GM23338 (cell line): ENCODE results near the gene DHX40. TPM values are rescaled to one million over a fixed set of nuclear protein-coding genes. Genes with fewer than 3 reads are reported as not detected.

Experiments used
- ATAC-seq: fragments of 200-7000 bp; cut with Tn5 transposase; 3 replicates; pipeline ENCODE4 v1.9.1; 2020
- DNase-seq: peaks from one replicate; pipeline ENCODE4 v3.0.0-alpha.2; 2015; ENCODE audit warnings: low spot score
- H2AFZ ChIP-seq: fragments of 200-600 bp; sonication (generic); 2 replicates; pipeline ENCODE4 v1.8.0; 2016; ENCODE audit warnings: antibody characterized with exemption, mild to moderate bottlenecking, moderate library complexity
- H3F3A ChIP-seq: fragments of 200-600 bp; sonication (generic); replicated peaks from 2 replicates; pipeline ENCODE4 v1.8.0; 2017; ENCODE audit warnings: antibody characterized with exemption, mixed run types, low read depth
- H3K27ac ChIP-seq: fragments of 200-600 bp; sonication (generic); 2 replicates; pipeline ENCODE4 v1.6.1; 2016; ENCODE audit warnings: low read depth
- H3K27me3 ChIP-seq: fragments of 200-600 bp; sonication (generic); 2 replicates; pipeline ENCODE4 v1.8.0; 2016; ENCODE audit warnings: mild to moderate bottlenecking, mixed run types, moderate library complexity; ENCODE audit not compliant: insufficient read depth
- H3K36me3 ChIP-seq: fragments of 200-600 bp; sonication (generic); 2 replicates; pipeline ENCODE4 v1.8.0; 2016; ENCODE audit warnings: mild to moderate bottlenecking; ENCODE audit not compliant: insufficient read depth
- H3K4me1 ChIP-seq: fragments of 200-600 bp; sonication (generic); 2 replicates; pipeline ENCODE4 v1.8.0; 2016; ENCODE audit warnings: mild to moderate bottlenecking, moderate library complexity; ENCODE audit not compliant: insufficient read depth
- H3K4me2 ChIP-seq: fragments of 200-600 bp; sonication (generic); 2 replicates; pipeline ENCODE4 v1.7.1; 2017; ENCODE audit warnings: mixed run types
- H3K4me3 ChIP-seq: fragments of 200-600 bp; sonication (generic); 2 replicates; pipeline ENCODE4 v1.6.1; 2016; ENCODE audit warnings: mixed run types
- H3K79me2 ChIP-seq: fragments of 200-600 bp; sonication (generic); replicated peaks from 2 replicates; pipeline ENCODE4 v1.8.0; 2017; ENCODE audit warnings: mild to moderate bottlenecking; ENCODE audit not compliant: insufficient read depth
- H3K9me2 ChIP-seq: fragments of 200-600 bp; sonication (generic); 2 replicates; pipeline ENCODE4 v1.8.0; 2017; ENCODE audit not compliant: insufficient read depth
- H4K20me1 ChIP-seq: fragments of 200-600 bp; sonication (generic); replicated peaks from 2 replicates; pipeline ENCODE4 v1.8.0; 2017; ENCODE audit warnings: mild to moderate bottlenecking; ENCODE audit not compliant: insufficient read depth
- H3K27ac Mint-ChIP-seq: 2 replicates; pipeline ENCODE4 v1.8.0; 2020; ENCODE audit warnings: inconsistent platforms, mild to moderate bottlenecking, moderate library complexity, mixed read lengths
- H3K27me3 Mint-ChIP-seq: 3 replicates; pipeline ENCODE4 v1.8.0; 2022; ENCODE audit warnings: low read depth, mild to moderate bottlenecking, moderate library complexity, mixed read lengths, inconsistent platforms; ENCODE audit not compliant: insufficient read depth, poor library complexity
- H3K36me3 Mint-ChIP-seq: 3 replicates; pipeline ENCODE4 v1.8.0; 2021; ENCODE audit warnings: low read depth, mild to moderate bottlenecking, inconsistent platforms, moderate library complexity, mixed read lengths
- H3K4me1 Mint-ChIP-seq: 3 replicates; pipeline ENCODE4 v1.8.0; 2020; ENCODE audit warnings: mild to moderate bottlenecking, inconsistent platforms, mixed read lengths
- H3K4me3 Mint-ChIP-seq: 3 replicates; pipeline ENCODE4 v1.8.0; 2021; ENCODE audit warnings: moderate library complexity, mild to moderate bottlenecking, inconsistent platforms, mixed read lengths
- H3K9me3 Mint-ChIP-seq: 3 replicates; pipeline ENCODE4 v1.8.0; 2020; ENCODE audit warnings: moderate library complexity, mild to moderate bottlenecking, inconsistent platforms, mixed read lengths
- CREB1 ChIP-seq: fragments of 250-450 bp; sonication (Bioruptor Pico); IDR thresholded peaks from 2 replicates; pipeline ENCODE4 v1.5.0; 2020; ENCODE audit warnings: low read depth, mild to moderate bottlenecking, moderate library complexity
- EZH2 ChIP-seq: fragments of 200-600 bp; sonication (generic); IDR thresholded peaks from one replicate; pipeline ENCODE4 v1.8.0; 2017; ENCODE audit warnings: antibody characterized with exemption, mild to moderate bottlenecking, low read depth; ENCODE audit not compliant: unreplicated experiment
- EZH2phosphoT487 ChIP-seq: fragments of 200-600 bp; sonication (generic); IDR thresholded peaks from one replicate; pipeline ENCODE4 v1.8.1; 2018; ENCODE audit warnings: antibody characterized with exemption; ENCODE audit not compliant: unreplicated experiment
- JUNB ChIP-seq: IDR thresholded peaks from one replicate; pipeline ENCODE4 v1.6.1; 2016; ENCODE audit warnings: antibody characterized with exemption; ENCODE audit not compliant: unreplicated experiment
- NANOG ChIP-seq: IDR thresholded peaks from 2 replicates; pipeline ENCODE4 v1.6.1; 2016; ENCODE audit warnings: antibody characterized with exemption, borderline replicate concordance
- POLR2AphosphoS5 ChIP-seq: IDR thresholded peaks from 2 replicates; pipeline ENCODE4 v1.6.1; 2016; ENCODE audit warnings: antibody characterized with exemption, low read depth
- STAT1 ChIP-seq: IDR thresholded peaks from one replicate; pipeline ENCODE4 v1.6.1; 2016; ENCODE audit warnings: antibody characterized with exemption; ENCODE audit not compliant: unreplicated experiment
- ZNF114 ChIP-seq: fragments of 250-450 bp; sonication (Bioruptor Pico); IDR thresholded peaks from 2 replicates; pipeline ENCODE4 v1.5.0; 2020; ENCODE audit warnings: mild to moderate bottlenecking, moderate library complexity
- ZNF331 ChIP-seq: fragments of 250-450 bp; sonication (Bioruptor Pico); IDR thresholded peaks from 2 replicates; pipeline ENCODE4 v1.5.0; 2020; ENCODE audit warnings: low read depth, mild to moderate bottlenecking, moderate library complexity
- polyA plus RNA-seq: library from polyadenylated mRNA; unstranded; fragments of >200 nt; fragmentation: Nextera tagmentation; extraction: Ambion mirVana; gene quantifications from 2 replicates; pipeline ENCODE4 v1.2.1, GENCODE V29; 2016
- total RNA-seq: library from RNA; depleted of rRNA; stranded (reverse); fragments of >200 nt; shearing (Covaris generic); gene quantifications from 2 replicates; pipeline ENCODE4 v1.2.3, GENCODE V29; 2014
- TF ChIP-seq, protein P1 (sequence below), 2 experiments: fragments of 200-600 bp in 1 of 2; sonication (generic) in 1 of 2; conservative IDR thresholded peaks; 2 replicates each; pipeline versions ENCODE4 v1.5.1 to v1.6.1; 2016 to 2017; ENCODE audit warnings: antibody characterized with exemption in 2 of 2, low read depth in 2 of 2, mild to moderate bottlenecking in 2 of 2, moderate library complexity in 1 of 2
- TF ChIP-seq, protein P2 (sequence below): IDR thresholded peaks from 2 replicates; pipeline ENCODE4 v1.6.1; 2016; ENCODE audit warnings: antibody characterized with exemption
- TF ChIP-seq, protein P3 (sequence below): fragments of 250-450 bp; sonication (Bioruptor Pico); IDR thresholded peaks from 2 replicates; pipeline ENCODE4 v1.5.0; 2020; ENCODE audit warnings: mild to moderate bottlenecking, moderate library complexity
- TF ChIP-seq, protein P4 (sequence below): IDR thresholded peaks from one replicate; pipeline ENCODE4 v1.6.1; 2018; ENCODE audit warnings: antibody characterized with exemption; ENCODE audit not compliant: unreplicated experiment

Gene DHX40
- total and polyA plus RNA-seq, 2 experiments from 2014 or later = 14.5 to 38.2 TPM

DNA sequence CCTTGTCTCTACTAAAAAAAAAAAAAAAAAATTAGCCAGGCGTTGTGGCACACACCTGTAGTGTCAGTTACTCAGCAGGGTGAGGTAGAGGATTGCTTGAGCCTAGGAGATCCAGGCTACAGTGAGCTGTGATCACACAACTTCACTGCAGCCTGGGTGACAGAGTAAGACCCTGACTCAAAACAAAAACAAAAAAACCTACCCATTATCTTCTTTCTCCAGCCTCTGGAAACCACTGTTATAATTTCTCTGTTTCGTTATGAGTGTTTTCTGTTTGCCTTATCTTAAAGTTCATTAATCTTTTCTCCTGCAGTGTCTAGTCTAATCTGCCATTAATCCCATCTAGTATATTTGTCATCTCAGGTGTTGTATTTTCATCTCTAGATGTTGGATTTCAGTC lies 35.7 kb downstream of the DHX40 start:
- Mint-ChIP-seq H3K4me3 (no peak overlapping the region), H3K36me3 (peaks cover 28% of the 10 kb centered on the region), H3K4me1 (peaks cover 3% of the 10 kb centered on the region; the same call in 2 of the 3 replicates), H3K27ac (no peak overlapping the region), H3K9me3 (no peaks in the 10 kb centered on the region), H3K27me3 (no peaks in the 10 kb centered on the region)
- Histone ChIP-seq H3K9me2 (no peaks in the 10 kb centered on the region), H3K79me2 (no peaks in the 10 kb centered on the region), H3K27me3 (no peaks in the 10 kb centered on the region), H3K4me2 (no peak overlapping the region), H3F3A (no peaks in the 10 kb centered on the region), H3K4me1 (no peaks in the 10 kb centered on the region), H3K4me3 (no peak overlapping the region), H4K20me1 (no peaks in the 10 kb centered on the region), H3K36me3 (peaks cover 13% of the 10 kb centered on the region; the same call in 1 of the 2 replicates), H2AFZ (no peak overlapping the region), H3K27ac (no peak overlapping the region)
- DNase-seq (no peak), ATAC-seq (no peak)
- no peak for TF ChIP-seq STAT1
- TF ChIP-seq POLR2AphosphoS5 = no peak
- TF ChIP-seq NANOG = no peak
- TF ChIP-seq, protein P1, sequence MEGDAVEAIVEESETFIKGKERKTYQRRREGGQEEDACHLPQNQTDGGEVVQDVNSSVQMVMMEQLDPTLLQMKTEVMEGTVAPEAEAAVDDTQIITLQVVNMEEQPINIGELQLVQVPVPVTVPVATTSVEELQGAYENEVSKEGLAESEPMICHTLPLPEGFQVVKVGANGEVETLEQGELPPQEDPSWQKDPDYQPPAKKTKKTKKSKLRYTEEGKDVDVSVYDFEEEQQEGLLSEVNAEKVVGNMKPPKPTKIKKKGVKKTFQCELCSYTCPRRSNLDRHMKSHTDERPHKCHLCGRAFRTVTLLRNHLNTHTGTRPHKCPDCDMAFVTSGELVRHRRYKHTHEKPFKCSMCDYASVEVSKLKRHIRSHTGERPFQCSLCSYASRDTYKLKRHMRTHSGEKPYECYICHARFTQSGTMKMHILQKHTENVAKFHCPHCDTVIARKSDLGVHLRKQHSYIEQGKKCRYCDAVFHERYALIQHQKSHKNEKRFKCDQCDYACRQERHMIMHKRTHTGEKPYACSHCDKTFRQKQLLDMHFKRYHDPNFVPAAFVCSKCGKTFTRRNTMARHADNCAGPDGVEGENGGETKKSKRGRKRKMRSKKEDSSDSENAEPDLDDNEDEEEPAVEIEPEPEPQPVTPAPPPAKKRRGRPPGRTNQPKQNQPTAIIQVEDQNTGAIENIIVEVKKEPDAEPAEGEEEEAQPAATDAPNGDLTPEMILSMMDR (conservative IDR thresholded peaks at IDR 0.05; ENCODE audit: low read depth in 2 of 2) = no peak
- TF ChIP-seq EZH2 = no peak
- TF ChIP-seq, protein P2, sequence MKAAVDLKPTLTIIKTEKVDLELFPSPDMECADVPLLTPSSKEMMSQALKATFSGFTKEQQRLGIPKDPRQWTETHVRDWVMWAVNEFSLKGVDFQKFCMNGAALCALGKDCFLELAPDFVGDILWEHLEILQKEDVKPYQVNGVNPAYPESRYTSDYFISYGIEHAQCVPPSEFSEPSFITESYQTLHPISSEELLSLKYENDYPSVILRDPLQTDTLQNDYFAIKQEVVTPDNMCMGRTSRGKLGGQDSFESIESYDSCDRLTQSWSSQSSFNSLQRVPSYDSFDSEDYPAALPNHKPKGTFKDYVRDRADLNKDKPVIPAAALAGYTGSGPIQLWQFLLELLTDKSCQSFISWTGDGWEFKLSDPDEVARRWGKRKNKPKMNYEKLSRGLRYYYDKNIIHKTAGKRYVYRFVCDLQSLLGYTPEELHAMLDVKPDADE = no peak
- TF ChIP-seq ZNF331 = no peak
- TF ChIP-seq JUNB = no peak
- no peak for TF ChIP-seq ZNF114 (CRISPR knock-in tag)
- TF ChIP-seq CREB1 = no peak
- TF ChIP-seq, protein P3, sequence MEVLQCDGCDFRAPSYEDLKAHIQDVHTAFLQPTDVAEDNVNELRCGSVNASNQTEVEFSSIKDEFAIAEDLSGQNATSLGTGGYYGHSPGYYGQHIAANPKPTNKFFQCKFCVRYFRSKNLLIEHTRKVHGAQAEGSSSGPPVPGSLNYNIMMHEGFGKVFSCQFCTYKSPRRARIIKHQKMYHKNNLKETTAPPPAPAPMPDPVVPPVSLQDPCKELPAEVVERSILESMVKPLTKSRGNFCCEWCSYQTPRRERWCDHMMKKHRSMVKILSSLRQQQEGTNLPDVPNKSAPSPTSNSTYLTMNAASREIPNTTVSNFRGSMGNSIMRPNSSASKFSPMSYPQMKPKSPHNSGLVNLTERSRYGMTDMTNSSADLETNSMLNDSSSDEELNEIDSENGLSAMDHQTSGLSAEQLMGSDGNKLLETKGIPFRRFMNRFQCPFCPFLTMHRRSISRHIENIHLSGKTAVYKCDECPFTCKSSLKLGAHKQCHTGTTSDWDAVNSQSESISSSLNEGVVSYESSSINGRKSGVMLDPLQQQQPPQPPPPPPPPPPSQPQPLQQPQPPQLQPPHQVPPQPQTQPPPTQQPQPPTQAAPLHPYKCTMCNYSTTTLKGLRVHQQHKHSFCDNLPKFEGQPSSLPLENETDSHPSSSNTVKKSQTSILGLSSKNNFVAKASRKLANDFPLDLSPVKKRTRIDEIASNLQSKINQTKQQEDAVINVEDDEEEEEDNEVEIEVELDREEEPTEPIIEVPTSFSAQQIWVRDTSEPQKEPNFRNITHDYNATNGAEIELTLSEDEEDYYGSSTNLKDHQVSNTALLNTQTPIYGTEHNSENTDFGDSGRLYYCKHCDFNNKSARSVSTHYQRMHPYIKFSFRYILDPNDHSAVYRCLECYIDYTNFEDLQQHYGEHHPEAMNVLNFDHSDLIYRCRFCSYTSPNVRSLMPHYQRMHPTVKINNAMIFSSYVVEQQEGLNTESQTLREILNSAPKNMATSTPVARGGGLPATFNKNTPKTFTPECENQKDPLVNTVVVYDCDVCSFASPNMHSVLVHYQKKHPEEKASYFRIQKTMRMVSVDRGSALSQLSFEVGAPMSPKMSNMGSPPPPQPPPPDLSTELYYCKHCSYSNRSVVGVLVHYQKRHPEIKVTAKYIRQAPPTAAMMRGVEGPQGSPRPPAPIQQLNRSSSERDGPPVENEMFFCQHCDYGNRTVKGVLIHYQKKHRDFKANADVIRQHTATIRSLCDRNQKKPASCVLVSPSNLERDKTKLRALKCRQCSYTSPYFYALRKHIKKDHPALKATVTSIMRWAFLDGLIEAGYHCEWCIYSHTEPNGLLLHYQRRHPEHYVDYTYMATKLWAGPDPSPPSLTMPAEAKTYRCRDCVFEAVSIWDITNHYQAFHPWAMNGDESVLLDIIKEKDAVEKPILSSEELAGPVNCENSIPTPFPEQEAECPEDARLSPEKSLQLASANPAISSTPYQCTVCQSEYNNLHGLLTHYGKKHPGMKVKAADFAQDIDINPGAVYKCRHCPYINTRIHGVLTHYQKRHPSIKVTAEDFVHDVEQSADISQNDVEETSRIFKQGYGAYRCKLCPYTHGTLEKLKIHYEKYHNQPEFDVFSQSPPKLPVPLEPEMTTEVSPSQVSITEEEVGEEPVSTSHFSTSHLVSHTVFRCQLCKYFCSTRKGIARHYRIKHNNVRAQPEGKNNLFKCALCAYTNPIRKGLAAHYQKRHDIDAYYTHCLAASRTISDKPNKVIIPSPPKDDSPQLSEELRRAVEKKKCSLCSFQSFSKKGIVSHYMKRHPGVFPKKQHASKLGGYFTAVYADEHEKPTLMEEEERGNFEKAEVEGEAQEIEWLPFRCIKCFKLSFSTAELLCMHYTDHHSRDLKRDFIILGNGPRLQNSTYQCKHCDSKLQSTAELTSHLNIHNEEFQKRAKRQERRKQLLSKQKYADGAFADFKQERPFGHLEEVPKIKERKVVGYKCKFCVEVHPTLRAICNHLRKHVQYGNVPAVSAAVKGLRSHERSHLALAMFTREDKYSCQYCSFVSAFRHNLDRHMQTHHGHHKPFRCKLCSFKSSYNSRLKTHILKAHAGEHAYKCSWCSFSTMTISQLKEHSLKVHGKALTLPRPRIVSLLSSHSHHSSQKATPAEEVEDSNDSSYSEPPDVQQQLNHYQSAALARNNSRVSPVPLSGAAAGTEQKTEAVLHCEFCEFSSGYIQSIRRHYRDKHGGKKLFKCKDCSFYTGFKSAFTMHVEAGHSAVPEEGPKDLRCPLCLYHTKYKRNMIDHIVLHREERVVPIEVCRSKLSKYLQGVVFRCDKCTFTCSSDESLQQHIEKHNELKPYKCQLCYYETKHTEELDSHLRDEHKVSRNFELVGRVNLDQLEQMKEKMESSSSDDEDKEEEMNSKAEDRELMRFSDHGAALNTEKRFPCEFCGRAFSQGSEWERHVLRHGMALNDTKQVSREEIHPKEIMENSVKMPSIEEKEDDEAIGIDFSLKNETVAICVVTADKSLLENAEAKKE (CRISPR knock-in tag) = no peak
- TF ChIP-seq, protein P4, sequence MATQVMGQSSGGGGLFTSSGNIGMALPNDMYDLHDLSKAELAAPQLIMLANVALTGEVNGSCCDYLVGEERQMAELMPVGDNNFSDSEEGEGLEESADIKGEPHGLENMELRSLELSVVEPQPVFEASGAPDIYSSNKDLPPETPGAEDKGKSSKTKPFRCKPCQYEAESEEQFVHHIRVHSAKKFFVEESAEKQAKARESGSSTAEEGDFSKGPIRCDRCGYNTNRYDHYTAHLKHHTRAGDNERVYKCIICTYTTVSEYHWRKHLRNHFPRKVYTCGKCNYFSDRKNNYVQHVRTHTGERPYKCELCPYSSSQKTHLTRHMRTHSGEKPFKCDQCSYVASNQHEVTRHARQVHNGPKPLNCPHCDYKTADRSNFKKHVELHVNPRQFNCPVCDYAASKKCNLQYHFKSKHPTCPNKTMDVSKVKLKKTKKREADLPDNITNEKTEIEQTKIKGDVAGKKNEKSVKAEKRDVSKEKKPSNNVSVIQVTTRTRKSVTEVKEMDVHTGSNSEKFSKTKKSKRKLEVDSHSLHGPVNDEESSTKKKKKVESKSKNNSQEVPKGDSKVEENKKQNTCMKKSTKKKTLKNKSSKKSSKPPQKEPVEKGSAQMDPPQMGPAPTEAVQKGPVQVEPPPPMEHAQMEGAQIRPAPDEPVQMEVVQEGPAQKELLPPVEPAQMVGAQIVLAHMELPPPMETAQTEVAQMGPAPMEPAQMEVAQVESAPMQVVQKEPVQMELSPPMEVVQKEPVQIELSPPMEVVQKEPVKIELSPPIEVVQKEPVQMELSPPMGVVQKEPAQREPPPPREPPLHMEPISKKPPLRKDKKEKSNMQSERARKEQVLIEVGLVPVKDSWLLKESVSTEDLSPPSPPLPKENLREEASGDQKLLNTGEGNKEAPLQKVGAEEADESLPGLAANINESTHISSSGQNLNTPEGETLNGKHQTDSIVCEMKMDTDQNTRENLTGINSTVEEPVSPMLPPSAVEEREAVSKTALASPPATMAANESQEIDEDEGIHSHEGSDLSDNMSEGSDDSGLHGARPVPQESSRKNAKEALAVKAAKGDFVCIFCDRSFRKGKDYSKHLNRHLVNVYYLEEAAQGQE = no peak
- TF ChIP-seq EZH2phosphoT487 = no peak
